Smooth muscle cell of the brain vasculature (primary cell): Measurements from ENCODE around the gene WDR59.

Experiments
- DNase-seq: peaks from one replicate; pipeline ENCODE4 v3.0.0-alpha.2; 2012; ENCODE audit warnings: low read depth, low spot score

The WDR59 gene

DNA sequence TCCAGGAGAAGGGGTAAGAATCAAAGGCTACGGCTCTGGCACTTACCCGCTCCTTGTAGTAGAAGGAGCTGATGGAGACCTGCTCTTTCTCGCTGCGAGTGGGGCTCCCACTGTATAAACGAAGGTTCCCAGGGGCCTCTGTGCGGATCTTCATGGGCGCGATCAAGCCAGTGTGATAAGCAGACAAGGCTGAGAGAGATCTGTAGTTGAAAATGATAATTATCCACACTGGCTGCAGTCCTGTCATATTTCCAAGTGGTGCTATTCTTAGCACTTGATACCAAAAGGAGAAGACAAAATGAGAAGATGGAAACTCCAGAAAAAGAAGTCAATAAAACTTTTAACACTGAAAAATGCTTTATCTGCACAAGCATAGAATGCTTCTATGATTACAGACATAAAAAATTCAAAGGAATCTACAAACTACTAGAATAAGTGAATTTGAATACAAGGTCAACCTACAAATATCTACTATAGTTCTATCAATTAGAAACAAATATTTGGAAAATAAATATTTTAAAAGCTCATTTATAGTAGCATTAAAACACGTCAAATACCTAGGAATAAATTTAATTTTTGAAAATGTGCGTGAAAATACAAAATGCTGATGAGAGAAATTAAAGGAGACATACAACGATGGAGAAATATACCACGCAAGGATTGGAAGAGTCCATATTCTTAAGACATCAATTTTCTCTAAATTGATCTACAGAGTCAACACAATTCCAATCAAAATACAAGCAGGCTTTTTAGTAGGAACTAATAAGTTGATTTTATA lies 80.8 kb downstream of the WDR59 start:
- DNase-seq, result no peak

DNA sequence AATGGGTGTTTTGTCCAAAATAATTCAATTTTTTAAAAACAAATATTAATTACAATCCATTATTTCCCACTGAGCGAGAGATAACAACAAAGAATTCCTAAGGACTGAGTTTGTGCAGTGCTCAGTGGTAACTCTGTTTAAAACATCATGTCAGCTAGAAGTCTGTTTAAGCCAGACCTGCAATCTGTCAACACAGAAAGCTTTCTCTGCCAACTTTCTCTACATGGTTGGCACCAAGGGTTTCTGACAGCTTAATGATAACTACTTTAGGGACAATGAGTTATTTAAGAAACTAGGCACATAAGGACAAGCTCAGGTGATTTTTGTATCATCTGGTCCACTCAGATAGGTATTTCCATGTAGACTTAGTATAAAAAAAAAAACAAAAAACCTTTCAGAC lies 81.8 kb downstream of the WDR59 start:
- DNase-seq, result no peak

DNA sequence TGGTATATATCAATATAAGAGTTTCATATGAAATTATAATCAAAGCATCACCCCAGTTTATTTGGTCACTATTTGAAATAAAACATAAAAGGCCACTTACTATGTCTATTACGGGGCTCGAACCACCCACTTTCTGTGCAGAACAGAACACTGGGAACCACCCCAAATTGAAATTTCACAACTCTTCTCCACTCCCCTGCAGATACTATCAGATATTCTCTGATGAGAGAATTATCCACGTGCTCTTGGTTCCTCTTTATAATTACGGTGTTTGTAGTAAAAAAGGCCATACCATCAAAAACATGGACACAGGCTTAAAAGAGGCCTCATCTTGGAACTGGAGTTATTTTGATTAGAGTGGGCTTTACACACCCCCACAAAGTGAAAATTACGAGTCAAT lies 82.8 kb downstream of the WDR59 start:
- DNase-seq, result no peak

DNA sequence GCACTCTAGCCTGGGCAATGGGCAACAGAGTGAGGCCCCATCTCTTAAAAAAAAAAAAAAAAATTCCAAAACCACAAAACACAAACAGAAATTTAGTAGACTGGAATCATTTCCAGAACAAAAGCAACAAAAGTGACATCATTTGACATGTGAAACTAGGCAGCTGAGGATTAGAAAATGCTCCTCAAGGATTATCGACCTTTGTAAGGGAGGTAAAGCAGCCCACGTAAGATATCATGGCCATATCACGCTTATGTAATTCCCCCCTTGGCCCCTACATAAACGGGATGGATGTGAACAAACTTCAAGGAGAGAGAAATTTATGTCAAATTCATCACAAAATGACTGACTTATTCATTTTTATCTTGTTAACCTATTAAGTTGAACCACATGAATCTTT lies 83.3 kb downstream of the WDR59 start:
- DNase-seq, result no peak

DNA sequence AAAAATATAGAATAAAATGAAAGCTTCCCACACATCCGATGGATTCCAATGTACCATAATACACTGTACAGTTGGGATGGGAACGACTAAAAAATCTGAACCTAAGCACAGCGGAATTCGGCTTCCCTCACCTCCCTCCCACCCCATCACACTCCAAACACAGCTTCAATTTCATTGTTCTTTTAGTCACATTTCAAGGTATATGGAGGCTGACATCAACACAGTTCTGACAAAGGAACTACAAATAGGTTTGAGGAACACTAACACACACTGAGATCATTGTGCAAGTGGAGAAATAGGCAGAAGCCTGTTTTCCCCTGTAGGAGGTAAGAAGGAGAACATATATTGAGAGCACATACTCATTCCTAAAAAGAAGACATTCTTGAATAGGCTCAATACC lies 85.1 kb downstream of the WDR59 start:
- DNase-seq, result no peak

DNA sequence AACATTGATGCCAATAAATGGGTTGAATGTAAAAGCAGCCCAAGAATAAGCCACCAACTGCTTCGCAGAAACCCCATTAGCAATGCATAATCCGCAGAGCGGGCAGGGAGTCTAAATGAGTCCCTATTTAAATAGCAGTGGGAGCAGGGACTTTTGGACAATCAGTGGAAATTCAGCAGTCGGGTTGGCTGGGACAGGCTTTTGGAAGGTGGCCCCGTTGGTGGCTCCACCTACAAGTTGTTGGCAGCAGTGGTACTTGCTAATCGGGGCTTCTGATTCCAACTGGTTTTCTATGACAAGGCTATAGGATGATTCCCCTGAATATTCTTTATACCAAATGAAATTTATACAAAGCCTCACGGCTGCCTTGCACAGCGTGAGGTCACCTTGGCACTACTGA lies 86.3 kb downstream of the WDR59 start:
- DNase-seq, result no peak

DNA sequence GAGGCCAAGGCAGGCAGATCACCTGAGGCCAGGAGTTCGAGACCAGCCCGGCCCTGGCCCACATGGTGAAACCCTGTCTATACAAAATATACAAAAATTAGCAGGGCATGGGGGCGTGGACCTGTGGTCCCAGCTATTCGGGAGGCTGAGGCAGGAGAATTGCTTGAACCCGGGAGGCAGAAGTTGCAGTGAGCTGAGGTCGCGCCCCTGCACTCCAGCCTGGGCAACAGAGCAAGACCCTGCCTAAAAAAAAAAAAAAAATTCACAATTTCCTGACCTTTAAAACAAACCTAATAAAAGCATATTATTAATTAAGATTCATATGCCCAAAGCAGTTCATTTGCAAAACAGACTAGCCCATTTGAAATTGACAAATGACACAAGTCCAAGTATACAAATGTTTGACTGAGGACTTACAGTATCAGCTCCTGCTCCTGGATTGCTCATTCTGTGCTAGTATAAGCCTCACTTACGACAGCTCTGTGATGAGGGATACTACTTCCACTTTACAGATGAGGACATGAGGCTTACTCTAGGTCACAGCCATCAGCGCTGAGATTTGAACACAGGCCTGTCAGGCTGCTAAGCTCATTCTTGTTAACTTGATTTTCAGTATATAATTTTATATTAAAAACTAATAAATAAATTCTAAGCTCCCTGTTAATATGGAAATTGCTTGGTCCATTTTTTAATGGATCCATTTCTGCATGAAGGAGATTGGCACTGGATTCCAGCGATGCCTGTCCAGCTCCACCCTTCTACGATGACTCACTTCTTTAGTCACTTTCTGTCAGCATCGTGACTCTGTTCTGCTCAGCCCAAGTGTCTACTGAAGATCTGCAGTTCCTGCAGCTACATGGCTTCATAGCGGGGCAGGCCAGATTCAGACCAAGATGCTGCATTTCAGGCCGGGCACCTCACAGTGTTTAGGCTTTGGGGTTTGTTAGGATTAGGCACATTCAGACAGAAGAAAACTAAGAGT lies 88.2 kb downstream of the WDR59 start:
- no peak for DNase-seq

DNA sequence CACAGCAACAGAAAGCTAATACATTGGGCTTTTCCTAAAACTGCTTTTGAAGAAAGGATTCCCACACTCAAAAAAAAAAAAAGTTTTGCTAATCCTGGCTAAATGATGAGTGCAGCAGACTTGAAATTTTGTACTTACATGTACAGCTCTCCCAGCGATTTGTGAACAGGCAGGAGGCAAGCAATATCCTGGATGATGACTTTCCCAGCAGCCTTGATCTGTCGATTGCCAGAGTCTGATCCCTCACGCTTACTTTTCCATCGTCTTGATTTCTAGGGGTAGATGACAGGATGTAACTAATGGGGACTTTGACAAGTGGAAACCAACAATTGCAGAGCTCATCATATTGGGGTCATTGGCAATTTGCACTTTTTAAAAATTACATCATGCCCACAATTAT lies 91.4 kb downstream of the WDR59 start:
- no peak for DNase-seq

DNA sequence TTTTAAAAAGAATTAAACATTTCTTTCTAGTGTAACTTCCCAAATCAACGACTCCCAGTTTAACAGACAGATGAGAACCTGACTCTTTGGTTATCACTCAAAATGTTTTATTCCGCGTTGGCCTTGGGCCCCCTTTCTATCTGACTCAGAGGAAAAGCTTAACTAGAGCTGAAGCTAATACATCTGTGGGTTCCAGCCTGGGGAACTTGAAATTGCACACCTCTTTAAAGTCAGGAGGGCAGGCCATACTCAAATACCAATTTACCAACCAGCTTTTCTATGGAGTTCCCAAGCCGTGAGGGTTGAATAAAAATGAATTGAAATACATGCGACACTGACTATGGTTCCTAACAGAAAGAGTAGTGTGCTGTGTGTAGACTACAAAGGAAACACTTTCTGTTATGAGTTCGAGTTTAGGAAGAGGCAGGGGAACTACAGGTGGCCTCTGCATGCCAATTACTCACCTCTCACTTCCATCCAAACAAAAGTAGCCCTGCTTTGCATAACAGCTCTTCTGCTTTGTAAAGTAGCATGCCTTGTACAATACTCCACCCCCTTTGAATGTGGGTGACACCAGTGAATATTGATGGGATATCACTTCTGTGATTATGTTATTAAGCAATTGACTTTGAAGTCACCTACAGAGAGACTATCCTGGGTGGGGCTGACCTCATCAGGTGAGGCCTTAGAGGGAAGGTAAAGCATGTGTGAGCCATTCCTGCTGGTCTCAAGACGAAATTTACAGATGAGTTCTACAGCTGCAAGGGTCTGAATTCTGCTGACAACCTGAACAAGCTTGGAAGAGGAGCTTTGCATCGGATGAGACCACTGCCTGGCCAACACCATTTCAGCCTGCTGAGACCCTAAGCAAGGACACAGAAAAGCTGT lies 92.1 kb downstream of the WDR59 start:
- DNase-seq, result no peak

DNA sequence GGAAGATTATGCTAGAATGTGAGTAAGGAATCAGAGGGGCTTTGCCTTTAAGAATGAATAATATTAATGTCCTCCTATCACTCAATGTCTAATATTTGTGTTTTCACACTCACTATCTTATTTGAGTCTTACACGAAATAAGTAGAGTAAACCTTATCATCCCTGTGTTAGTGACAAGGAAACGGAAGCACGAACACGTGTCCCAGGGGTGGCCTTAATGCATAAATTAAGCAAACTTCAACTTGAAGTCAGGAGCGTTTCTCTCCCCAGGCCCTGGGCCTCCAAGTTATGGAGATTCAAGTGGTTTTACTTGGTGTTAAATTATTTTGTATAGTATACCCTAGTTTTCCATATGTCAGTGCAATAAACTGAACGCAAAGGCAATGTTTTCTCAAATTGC lies 96.0 kb downstream of the WDR59 start:
- DNase-seq, result no peak

DNA sequence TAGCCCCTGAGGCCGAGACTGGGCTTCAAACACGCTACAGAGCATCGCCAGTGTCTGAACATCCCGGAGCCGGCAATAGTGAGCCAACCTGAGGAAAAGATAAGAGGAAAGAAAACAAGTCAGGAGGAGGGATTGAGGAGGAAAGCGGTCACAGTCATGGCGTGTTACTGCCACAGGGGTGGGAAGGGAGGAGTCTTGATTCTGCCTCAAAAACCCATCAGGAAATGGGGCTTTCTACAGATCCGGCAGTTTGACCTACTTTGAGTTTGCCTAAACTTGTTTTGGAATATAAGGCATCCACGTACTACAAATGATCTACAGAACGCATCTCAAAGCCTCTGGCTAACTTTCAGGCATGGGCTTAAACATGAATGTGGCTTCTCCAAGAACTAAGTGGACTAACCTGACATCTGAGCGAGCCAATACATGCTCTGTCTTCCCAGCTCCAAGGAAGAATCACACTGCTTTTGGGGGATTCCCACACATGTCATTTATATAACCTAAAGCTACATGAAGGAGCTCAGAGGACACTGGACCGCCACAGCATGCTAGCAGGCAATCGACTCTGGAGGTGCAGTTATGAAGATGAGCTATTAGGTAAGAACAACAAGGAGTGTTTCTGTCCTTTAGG lies 96.6 kb downstream of the WDR59 start:
- no peak for DNase-seq

DNA sequence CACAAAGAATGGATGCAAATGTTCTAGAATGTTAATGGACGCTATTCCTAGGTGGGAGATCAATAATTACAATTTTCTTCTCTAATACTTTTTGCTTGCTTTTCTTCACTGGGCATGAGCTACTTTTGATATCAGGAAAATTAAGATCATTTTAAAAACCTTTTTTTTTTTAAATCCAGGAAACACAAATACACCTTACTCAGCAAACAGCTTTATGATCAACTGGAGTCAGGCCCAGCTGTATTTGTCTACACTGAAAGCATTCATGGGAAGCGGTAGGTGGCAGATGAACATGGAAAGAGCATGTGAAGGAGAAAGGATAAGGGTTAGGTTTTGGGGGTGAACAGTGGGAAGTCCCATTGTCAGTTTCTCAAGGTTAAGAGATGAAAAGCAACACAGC lies 97.8 kb downstream of the WDR59 start:
- no peak for DNase-seq

DNA sequence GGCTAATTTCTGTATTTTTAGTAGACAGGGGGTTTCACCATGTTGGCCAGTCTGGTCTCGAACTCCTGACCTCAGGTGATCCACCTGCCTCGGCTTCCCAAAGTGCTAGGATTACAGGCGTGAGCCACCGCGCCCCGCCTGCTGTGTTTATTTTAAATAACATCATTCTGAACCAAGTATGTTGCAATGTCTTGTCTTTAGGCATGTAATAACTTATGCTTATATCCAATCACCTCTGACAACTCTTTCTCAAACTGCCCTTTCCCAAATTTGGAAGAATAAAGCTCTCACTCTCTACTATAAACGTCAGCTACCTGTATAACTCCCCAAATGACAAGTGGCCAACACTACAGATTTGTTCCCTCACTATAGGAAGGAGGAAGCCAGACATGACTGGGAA lies 107.2 kb downstream of the WDR59 start:
- DNase-seq, result no peak

DNA sequence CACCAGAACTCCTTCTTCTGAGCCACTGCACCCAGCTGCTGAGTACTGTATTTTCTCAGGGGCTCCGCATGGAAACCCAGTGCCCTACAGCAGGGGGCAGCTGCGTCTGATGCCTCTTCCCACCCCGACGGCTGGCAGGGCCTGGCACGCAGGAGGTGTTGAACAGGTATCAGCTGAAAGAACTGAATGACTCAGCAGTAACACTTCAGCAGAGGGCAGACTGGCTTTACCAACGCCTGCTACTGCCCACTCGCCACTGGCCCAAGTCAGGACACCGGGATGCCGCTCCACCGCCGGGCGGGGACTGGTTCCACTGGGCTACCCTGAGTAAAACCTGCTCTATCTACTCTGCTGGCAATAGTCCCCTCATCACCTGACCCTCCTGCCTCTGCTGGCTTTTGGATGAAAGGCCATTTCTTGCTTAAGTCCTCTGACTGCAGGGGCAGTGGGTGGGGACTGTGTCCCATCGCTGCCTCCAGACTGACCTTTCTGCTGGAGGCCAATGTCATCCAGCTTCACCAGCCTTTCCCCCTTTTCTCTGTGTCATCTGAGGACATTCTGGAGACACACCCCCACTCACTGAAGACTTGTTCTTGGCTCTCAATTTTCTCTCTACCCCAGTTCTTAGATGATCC lies 109.9 kb downstream of the WDR59 start:
- no peak for DNase-seq

DNA sequence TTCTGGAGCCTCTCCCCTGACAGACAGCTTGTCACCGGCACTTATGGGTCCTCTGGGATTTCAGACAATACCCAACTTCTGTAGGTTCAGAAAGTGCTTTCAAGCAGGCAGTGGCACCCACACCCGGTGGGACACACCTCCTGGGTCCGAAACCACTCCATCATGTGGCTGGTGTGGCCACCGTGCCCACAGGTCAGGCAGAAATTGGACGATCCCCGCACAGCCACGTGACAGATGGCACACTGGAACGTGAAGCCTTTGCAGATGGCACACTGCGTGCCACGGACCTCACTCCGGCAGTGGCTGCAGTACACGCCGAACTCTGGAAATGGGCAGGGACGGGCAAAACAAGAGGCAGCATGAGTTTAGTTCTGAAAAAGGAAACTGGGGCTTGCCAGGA lies 110.8 kb downstream of the WDR59 start:
- no peak for DNase-seq

DNA sequence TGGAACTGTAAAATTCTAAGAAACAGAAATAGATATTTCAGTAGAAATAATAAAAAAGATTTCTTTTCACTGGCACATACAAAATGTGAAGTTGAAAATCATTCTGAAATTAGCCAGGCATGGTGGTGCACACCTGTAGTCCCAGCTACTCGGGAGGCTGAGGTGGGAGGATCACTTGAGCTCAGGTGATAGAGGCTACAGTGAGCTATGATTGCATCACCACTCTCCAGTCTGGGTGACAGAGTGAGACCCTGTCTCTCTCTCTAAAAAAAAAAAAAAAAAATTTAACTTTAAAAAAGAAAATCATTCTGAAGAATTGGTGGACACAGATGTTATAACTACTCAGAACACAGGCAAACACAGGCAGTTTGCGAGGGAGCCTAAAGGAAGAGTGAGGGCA lies 112.6 kb downstream of the WDR59 start:
- DNase-seq, result no peak

DNA sequence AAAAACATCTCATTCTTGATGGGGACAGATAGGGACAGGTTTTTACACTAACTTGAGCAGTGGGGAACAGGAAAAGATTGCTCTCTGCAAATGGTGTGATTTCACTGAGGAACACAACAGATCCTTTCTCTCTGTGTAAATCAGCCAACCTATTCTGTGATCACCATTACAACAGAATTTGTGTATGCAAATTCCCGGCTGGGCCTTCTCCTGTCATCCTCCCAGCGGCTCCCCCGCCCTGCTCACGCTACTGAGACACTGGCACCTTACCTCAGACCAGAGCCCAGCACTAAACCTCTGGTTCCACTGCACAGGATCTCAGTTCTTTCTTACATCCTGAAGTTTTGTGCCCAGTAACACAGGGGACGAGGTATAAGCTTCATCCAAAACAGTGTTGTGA lies 113.3 kb downstream of the WDR59 start:
- DNase-seq, result no peak

DNA sequence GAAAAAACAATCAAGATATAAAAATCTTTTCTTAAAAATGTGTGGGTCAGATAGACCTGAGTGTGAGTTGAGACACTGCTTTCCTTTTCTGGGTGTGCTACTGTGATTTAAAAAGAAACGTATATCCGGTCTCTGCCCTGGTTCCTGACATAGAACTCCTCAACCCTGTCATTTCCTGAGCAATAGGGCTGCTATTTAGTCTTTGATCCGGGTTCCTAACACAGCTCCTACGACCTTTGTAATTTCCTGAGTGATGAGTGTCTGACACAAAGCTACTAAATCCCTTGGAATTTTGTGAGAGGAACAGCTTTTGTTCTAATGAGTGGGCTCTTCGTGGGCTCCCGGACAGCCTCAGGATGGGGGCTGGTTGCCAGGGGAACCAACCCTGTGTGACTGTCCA lies 116.4 kb downstream of the WDR59 start:
- DNase-seq, result no peak

DNA sequence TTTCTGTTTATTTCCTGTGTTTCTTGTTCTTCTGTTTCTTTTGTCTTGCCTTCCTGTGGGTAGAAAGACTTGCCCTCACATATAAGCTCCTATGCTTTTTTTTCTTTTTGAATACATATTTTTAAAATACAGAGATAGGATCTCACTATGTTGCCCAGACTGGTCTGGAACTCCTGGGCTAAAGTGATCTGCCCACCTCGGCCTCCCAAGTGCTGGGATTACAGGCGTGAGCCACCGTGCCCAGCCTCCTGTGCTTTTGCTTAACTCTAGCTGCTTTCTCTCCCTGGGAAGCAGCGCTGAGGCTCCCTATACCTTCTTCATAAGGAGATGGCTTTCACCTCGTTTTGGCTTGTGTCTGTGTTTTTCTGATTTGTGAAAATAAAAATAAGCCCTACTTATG lies 116.9 kb downstream of the WDR59 start:
- no peak for DNase-seq

DNA sequence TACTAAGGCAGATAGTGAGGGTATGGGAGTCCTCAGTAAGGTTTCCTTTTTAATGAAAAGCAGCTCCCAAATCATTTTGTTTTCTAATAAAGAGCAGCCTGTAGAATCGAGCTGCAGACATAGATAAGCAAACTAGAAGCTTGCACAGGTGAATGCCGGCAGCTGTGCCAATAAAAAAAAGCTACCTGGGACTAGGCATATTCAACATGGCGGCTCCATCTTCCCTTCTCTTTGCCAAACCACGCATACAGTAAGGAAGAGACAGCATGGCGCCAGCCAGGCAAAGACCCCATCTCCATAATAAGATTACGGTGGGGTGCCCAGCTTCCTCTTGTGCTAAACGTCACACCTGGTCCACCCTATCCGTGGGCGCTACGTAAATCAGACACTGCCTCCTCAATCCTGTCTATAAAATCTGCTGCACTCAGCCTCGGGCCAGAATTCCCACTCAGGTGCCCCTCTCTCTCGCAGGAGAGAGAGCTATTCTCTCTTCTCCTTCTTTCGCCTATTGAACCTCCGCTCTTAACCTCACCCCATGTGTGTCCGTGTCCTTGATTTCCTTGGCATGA lies 117.6 kb downstream of the WDR59 start:
- no peak for DNase-seq
